Body of pancreas (tissue), 4 donors: ENCODE measurements around the gene APOBEC3G.

Experiments
- POLR2A ChIP-seq, 3 donors: fragments of 450-650 bp; IDR thresholded peaks; one replicate each; pipeline ENCODE4 v1.6.1; 2016; ENCODE audit warnings: antibody characterized with exemption in 3 of 3, mild to moderate bottlenecking in 2 of 3
- TF ChIP-seq, protein P1 (sequence below), 7 experiments: fragments of 450-650 bp in 4 of 7; fragments of 200-600 bp in 3 of 7; sonication (generic) in 3 of 7; IDR thresholded peaks; one replicate each; pipeline ENCODE4 v1.5.1; 2016 to 2019; ENCODE audit warnings: antibody characterized with exemption in 7 of 7

DNA sequence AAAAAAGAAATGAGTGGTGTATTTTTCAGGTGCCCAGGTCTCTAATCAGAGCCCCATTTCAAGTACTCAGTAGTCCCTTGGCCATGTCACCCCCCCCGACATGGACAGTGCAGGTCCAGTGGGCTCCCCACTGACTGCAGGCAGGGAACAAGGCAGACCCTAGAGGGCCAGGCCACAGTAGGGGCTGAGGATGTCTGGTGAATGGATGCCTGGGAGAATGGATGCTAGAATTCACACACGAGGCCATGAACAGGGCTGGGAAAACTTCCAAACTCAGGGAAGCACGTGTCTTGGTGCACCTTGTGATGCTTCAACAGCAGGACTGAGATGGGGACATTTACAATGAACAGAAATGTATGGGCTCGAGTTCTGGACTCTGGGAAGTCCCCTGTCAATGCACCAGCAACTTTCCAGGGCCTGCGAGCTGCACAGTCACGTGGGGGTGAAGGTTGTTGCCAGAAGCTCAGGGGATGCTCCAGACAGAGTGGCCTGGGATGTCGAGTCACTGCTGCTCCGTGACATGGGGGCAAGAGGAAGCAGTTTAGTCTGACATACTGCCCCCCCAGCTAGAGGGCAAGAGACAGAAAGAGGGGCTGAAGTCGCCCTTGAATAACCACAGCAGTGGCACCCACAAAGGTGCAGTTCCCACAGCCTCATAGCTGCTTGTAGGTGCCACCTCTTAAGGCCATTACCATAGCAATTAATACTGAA is 3.1 kb downstream of the APOBEC3G start:
- TF ChIP-seq, protein P1, sequence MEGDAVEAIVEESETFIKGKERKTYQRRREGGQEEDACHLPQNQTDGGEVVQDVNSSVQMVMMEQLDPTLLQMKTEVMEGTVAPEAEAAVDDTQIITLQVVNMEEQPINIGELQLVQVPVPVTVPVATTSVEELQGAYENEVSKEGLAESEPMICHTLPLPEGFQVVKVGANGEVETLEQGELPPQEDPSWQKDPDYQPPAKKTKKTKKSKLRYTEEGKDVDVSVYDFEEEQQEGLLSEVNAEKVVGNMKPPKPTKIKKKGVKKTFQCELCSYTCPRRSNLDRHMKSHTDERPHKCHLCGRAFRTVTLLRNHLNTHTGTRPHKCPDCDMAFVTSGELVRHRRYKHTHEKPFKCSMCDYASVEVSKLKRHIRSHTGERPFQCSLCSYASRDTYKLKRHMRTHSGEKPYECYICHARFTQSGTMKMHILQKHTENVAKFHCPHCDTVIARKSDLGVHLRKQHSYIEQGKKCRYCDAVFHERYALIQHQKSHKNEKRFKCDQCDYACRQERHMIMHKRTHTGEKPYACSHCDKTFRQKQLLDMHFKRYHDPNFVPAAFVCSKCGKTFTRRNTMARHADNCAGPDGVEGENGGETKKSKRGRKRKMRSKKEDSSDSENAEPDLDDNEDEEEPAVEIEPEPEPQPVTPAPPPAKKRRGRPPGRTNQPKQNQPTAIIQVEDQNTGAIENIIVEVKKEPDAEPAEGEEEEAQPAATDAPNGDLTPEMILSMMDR (IDR thresholded peaks at IDR 0.05), result no peak
- TF ChIP-seq POLR2A (IDR thresholded peaks at IDR 0.05), result no peak
